GM12878 (cell line): ENCODE results near the gene SCN5A.

Source experiments
- ESRRA ChIP-seq: IDR thresholded peaks from 2 replicates; pipeline ENCODE4 v1.6.1; 2012; ENCODE audit warnings: mild to moderate bottlenecking, low read length, improper control_type of control experiment
- ETV6 ChIP-seq, 2 experiments: fragments of 450-650 bp in 1 of 2; IDR thresholded peaks in 1 of 2; conservative IDR thresholded peaks in 1 of 2; 2 replicates each; pipeline ENCODE4 v1.6.1; 2014; ENCODE audit warnings: antibody characterized with exemption in 1 of 2, borderline replicate concordance in 1 of 2, low read depth in 1 of 2, mild to moderate bottlenecking in 1 of 2, moderate library complexity in 1 of 2
- KDM1A ChIP-seq: fragments of 200-600 bp; sonication (generic); IDR thresholded peaks from 2 replicates; pipeline ENCODE4 v1.6.1; 2016; ENCODE audit warnings: borderline replicate concordance
- NKRF ChIP-seq: fragments of 450-650 bp; conservative IDR thresholded peaks from 2 replicates; pipeline ENCODE4 v1.6.1; 2017; ENCODE audit warnings: mild to moderate bottlenecking, moderate library complexity
- PAX5 ChIP-seq: IDR thresholded peaks from 2 replicates; pipeline ENCODE4 v1.6.1; 2011; ENCODE audit warnings: low read depth, low read length, borderline replicate concordance
- POLR2A ChIP-seq: IDR thresholded peaks from 2 replicates; pipeline ENCODE4 v1.6.1; 2011; ENCODE audit warnings: low read depth, mild to moderate bottlenecking, low read length
- POLR2AphosphoS5 ChIP-seq: IDR thresholded peaks from 2 replicates; pipeline ENCODE4 v1.6.1; 2011; ENCODE audit warnings: mild to moderate bottlenecking, low read length, inconsistent platforms
- RFX5 ChIP-seq: IDR thresholded peaks from 2 replicates; pipeline ENCODE4 v1.6.1; 2011; ENCODE audit warnings: low read depth, low read length, improper control_type of control experiment
- SKIL ChIP-seq: fragments of 450-650 bp; IDR thresholded peaks from 2 replicates; pipeline ENCODE4 v1.6.1; 2017; ENCODE audit warnings: mild to moderate bottlenecking, low read depth, inconsistent platforms; ENCODE audit not compliant: poor library complexity, severe bottlenecking
- SREBF2 ChIP-seq: IDR thresholded peaks from 2 replicates; pipeline ENCODE4 v1.6.1; 2012; ENCODE audit warnings: mild to moderate bottlenecking, low read length
- SRF ChIP-seq, 2 experiments: IDR thresholded peaks; 2 replicates each; pipeline ENCODE4 v1.6.1; 2011; ENCODE audit warnings: low read depth in 2 of 2, low read length in 2 of 2, mild to moderate bottlenecking in 1 of 2, moderate library complexity in 1 of 2
- TCF3 ChIP-seq: IDR thresholded peaks from 2 replicates; pipeline ENCODE4 v1.6.1; 2012; ENCODE audit warnings: low read depth, mild to moderate bottlenecking, low read length, borderline replicate concordance; ENCODE audit not compliant: insufficient read depth
- TF ChIP-seq, protein P1 (sequence below), 3 experiments: IDR thresholded peaks in 2 of 3; conservative IDR thresholded peaks in 1 of 3; 2 replicates each; pipeline ENCODE4 v1.5.1; 2011; ENCODE audit warnings: low read depth in 3 of 3, low read length in 3 of 3, mild to moderate bottlenecking in 3 of 3, control low read depth in 2 of 3, moderate library complexity in 2 of 3, inconsistent platforms in 1 of 3, mixed read lengths in 1 of 3; ENCODE audit not compliant: control insufficient read depth in 2 of 3, insufficient read depth in 1 of 3; ENCODE audit errors: extremely low read depth in 1 of 3
- TF ChIP-seq, protein P2 (sequence below): IDR thresholded peaks from 2 replicates; pipeline ENCODE4 v1.6.1; 2012; ENCODE audit warnings: low read depth, low read length, improper control_type of control experiment

- no peak for TF ChIP-seq NKRF
- no peak for TF ChIP-seq ESRRA
- TF ChIP-seq PAX5: no peak
- no peak for TF ChIP-seq ETV6 (conservative IDR thresholded peaks at IDR 0.05 in 1 of 2, IDR thresholded peaks at IDR 0.05 in 1 of 2; ENCODE audit: borderline replicate concordance in 1 of 2, low read depth in 1 of 2)
- TF ChIP-seq, protein P1, sequence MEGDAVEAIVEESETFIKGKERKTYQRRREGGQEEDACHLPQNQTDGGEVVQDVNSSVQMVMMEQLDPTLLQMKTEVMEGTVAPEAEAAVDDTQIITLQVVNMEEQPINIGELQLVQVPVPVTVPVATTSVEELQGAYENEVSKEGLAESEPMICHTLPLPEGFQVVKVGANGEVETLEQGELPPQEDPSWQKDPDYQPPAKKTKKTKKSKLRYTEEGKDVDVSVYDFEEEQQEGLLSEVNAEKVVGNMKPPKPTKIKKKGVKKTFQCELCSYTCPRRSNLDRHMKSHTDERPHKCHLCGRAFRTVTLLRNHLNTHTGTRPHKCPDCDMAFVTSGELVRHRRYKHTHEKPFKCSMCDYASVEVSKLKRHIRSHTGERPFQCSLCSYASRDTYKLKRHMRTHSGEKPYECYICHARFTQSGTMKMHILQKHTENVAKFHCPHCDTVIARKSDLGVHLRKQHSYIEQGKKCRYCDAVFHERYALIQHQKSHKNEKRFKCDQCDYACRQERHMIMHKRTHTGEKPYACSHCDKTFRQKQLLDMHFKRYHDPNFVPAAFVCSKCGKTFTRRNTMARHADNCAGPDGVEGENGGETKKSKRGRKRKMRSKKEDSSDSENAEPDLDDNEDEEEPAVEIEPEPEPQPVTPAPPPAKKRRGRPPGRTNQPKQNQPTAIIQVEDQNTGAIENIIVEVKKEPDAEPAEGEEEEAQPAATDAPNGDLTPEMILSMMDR (IDR thresholded peaks at IDR 0.05 in 2 of 3, conservative IDR thresholded peaks at IDR 0.05 in 1 of 3; ENCODE audit: control insufficient read depth in 2 of 3, extremely low read depth in 1 of 3, insufficient read depth in 1 of 3, low read depth in 3 of 3, low read length in 3 of 3): peak; percentile 85 to 95 (median 91)
- TF ChIP-seq SREBF2: no peak
- TF ChIP-seq KDM1A: no peak
- no peak for TF ChIP-seq RFX5
- TF ChIP-seq SRF (IDR thresholded peaks at IDR 0.05; ENCODE audit: low read depth in 2 of 2, low read length in 2 of 2): no peak
- TF ChIP-seq POLR2AphosphoS5: no peak
- no peak for TF ChIP-seq SKIL
- TF ChIP-seq, protein P2, sequence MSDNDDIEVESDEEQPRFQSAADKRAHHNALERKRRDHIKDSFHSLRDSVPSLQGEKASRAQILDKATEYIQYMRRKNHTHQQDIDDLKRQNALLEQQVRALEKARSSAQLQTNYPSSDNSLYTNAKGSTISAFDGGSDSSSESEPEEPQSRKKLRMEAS: no peak
- no peak for TF ChIP-seq POLR2A
- TF ChIP-seq TCF3: no peak
These were observed 128.0 kb downstream of the SCN5A start for GRCh38 chr3:38521391-38521987.
